NCI-H524 (cell line): ENCODE measurements around the gene CAPZA3.
"Not testable (repeated sequence)": the region's sequence is repeated elsewhere in the genome, so short reads cannot be mapped to it uniquely, and the experiment has no call there.

Experiments used
- DNase-seq, 2 experiments: peaks; one replicate each; lab custom pipeline; 2025; lab: John Stamatoyannopoulos, UW

The CAPZA3 gene, protein sequence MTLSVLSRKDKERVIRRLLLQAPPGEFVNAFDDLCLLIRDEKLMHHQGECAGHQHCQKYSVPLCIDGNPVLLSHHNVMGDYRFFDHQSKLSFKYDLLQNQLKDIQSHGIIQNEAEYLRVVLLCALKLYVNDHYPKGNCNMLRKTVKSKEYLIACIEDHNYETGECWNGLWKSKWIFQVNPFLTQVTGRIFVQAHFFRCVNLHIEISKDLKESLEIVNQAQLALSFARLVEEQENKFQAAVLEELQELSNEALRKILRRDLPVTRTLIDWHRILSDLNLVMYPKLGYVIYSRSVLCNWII

DNA sequence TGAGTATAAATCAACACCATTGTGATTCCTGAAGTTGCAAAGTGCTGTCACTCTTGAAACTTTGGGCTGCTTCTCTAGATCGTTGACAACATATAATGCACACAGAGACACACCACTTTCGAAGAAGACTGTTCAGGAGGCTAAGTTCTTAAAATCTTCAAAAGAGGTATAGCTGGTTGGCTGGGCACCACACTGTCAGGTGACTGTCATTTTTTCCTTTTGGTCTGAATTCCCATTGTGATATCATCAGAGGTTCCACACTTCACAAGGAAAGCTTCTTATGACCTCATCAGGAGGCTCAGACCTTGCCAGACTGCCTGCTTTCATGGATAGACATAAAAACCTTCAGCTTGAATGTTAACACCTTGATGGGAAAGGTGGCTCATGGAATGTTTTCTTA lies at the start of gene CAPZA3, which contains the start of gene PLCZ1:
TSS of gene CAPZA3 (plus strand) at position 301 of the 400 bp plus-strand sequence. CDS start 150 bp downstream, outside the sequence.
TSS of gene PLCZ1 (minus strand) at position 194 of the 400 bp plus-strand sequence. CDS start 641 bp downstream, outside the sequence.
- DNase-seq = no peak

DNA sequence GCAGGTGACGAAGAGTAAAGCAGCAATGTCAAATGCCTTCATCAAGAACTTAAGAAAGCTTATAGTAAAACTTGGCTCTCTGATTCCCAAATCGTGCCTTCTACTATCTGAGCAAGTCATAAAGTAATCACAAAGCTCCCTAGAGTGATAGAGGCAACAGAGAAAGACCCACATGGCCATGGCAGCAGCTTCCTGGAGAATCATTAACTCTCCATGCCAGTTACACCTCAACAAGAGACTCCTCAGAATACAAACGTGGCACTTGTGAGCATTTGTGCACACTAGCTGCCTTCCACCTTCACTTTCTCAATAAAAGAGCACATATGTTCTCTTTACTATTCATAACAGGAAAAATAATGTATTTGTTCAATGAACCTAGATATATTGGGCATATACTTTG lies 48.1 kb upstream of the CAPZA3 start:
- no peak for DNase-seq

DNA sequence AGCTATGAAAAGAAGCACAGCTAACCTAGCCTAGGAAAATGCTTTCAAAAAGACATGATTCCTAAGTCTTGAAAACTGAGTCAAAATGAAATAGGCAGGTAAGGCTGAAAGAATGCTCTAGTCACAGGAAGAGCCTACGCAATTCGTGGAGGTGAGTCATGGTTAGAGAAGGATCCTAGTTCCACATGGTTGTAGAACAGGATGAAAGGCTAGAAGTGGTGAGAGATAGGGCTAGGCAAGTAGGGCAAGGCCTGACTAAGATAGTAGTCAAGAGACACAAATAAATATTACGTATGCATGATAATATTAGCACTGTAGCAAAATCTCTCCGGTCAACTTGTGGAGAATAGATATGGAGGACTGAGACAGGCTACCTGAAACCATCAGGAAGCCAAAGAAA lies 47.3 kb upstream of the CAPZA3 start:
- no peak for DNase-seq

DNA sequence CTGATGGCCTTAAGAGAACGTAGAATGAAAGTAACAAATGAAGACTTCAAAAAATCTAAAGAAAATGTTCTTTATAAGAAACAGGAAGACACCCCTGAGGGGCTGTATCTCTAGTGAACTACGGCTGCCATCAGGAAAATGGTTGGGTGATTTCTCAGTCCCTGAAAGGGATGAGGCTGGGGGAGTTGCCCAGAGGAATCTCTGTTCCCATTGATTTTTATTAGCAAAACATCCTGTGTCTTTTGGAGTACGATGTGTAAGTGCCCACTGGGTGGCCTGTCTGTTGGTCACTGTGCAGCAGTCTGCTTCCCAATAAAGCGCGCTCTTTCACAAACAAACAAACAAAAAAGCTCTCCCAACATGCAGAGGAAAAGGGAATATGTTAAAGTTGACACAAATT lies 43.9 kb upstream of the CAPZA3 start:
- not testable (repeated sequence) for DNase-seq

DNA sequence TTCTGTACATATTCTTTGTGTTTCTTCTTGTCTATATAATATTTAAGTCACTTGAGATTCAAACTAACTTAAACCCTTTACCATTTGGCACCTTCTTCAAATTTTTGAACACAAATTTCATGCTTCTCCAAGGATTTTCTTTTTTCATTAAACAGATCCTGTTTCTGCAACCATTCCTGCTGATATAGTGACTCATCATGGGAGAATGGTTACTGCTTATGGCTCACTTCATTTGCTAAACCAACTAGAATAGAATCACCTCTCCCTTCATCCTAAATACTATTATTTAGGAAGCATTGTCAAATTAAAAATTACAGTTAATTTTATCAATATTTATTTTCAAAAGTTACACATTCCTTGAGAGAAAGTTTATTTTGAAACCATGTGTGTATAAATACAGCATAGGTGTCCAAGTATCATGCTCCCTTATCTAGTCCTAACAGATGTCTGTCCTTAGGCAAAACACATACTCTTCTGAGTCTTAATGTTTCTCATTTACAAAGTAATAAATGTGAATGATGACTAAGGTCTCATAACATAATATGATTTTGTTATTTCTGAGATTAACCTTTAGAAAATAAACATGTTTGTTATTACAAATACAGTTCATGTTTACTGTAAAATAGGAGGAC lies 40.8 kb upstream of the CAPZA3 start:
- no peak for DNase-seq

DNA sequence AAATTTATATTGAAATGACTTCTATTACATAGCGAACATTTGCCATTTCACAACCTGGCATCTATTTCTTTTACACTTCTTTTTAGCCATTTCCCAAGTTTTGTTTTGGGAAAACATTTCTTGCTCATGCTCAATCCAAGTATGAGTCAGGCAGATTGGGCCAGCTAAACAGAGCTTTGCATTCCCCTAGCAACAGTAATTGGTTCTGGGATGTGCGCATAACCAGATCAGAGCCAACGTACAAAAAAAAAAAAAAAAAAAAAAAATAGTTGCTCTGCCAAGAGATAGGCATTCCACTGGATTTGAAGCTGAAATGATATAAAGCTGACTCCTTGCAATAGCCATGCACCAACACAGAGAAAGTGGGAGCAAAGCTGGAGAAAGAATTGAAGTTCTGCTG lies 37.6 kb upstream of the CAPZA3 start:
- DNase-seq = peak in 1 of 2 experiments; percentile 2

DNA sequence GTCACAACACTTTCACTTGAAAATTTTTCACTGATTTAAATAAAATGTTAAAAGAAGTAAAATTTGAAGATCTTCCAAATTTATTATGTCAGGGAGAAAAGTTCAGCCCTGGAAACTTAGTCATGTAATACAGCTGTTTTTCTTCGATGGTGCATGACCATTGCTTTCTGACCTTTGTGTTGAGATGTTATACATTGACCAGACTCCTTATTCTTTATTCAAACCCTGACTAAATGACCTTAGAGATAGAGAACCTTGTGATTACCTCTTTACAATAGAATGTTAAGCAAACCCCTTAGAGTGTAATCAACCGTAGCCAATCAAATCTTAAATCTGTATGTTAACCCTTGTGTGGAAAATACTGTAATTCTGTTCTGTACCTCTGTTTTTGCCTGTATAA lies 34.6 kb upstream of the CAPZA3 start:
- no peak for DNase-seq

DNA sequence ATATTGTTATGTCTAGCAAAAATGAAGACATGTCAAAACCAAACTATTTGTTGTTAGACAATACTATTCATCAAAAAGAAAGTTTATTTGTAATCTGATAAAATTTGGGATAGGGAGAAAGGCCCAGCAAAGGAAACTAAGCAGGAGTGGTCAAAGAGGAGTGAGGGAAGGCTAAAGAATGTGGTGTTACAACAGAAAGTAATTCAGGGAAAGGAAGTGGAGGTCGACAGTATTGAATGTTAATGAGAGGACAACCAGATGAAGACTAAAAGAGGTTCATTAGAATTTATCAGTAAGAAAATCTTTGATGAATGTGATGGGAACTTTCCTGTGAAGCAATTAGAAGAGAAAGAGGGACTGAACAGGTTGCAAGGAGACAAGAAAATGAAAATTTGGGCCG lies 34.0 kb upstream of the CAPZA3 start:
- DNase-seq = no peak

DNA sequence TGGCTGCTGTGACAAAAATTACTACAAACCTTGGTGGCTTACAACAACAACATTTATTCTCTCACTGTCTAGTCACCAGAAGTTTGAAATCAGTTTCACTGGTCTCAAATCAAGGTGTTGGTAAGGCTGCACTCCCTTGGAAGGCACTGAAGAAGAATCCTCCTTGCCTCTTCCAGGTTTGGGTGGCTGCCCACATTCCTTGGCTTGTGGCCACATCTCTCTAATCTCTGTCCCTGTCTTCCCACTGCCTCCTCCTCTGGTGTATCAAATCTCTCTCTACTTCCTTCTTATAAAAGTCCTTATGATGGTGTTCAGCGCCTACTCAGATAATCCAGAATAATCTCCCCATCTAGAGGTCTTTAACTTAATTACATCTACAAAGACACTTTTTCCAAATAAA lies 31.1 kb upstream of the CAPZA3 start:
- DNase-seq = no peak

DNA sequence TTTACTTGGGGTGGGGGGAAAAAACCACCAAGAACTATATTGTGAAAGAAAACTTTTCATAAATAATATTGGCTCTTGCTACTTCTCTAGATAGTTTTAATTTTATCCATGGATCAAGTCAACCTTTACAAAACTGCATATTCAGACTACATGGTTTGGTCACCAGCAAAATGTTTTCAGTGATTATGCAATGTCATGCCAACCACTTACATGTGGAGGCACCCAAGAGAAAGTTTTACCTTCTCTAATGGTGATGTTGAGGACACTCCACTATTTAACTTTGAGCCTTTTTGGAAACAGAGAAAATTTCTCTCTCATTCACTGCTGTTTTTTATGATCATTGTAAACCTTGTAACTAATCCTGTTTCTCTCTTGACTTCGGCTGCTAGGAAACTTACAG lies 21.7 kb upstream of the CAPZA3 start:
- DNase-seq = no peak

DNA sequence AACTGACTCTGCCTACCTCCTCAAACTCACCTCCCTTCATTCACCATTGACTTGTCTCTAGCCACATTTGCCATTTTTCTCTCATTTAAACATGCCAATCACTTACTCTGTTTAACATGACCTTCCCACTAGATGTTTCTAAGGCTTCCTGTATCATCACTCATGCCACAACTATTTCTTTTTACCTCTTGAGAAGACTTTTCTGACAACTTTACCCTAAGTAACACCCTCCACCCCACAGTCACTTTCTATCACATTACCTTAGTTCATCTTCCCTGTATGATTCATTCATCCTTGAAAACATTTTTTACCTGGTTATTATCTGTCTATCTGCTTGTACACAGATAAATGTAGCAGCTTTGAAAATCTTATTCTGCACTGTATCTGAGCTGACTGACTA lies 19.5 kb upstream of the CAPZA3 start:
- no peak for DNase-seq

DNA sequence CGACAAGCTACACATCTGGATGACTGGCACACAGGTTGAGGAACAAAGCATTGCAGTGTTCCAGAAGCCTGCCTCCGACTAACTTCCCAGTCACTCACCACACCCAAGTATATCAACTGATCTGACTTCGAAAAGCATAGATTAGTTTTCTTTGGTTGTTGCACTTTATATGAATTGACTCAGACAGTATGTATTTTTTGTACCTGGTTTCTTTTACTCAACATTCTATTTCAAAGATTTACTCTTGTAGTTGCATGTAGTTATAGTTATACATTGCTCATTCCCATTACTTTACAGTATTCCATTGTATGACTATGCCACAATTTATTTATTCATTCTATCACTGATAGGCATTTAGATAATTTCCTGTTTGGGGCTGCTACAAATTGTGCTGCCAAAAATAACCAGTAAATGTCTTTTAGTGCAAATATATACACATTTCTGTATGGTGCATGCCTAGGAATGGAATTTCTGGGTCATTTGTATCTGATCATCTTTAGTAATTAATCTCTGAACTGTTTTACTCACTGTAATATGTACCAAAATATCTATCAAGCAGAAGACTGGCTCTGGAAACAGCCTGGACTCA lies 17.9 kb upstream of the CAPZA3 start:
- DNase-seq = no peak

DNA sequence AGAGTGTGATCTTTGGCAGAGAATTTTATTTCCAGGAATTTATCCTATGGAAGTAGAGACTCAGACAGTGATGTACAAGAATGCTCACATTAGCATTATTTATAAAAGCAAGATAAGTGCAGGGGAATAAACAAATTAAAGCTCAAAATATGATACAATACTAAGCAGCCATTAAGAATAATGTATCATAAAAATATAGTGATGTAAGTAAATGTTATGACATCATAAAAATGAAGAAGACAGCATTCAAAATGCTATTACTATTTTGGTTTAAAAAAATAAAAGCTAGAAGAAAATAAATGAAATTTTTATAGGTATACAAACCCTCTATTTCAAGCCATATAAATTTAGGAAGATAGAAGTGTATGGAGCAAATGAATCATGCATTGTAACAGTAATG lies 17.2 kb upstream of the CAPZA3 start:
- no peak for DNase-seq

DNA sequence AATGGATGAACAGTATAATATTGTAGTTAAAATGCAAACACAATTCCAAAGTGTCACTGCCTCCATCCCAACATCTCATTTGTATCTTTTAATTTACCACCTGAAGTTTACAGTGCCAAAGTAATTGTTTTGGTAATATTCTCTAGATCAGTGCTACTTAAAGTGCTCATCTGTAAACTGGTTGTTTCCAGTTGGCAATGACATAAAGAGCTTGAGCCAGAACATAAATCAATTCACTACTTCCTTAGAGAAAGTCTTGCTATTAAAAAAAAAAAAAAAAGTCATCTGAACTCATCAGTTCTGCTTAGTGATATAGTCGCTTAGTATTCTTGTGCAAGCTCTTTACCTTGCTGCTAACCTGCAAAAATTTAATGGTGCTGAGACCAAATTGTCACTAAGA lies 16.5 kb upstream of the CAPZA3 start:
- no peak for DNase-seq

DNA sequence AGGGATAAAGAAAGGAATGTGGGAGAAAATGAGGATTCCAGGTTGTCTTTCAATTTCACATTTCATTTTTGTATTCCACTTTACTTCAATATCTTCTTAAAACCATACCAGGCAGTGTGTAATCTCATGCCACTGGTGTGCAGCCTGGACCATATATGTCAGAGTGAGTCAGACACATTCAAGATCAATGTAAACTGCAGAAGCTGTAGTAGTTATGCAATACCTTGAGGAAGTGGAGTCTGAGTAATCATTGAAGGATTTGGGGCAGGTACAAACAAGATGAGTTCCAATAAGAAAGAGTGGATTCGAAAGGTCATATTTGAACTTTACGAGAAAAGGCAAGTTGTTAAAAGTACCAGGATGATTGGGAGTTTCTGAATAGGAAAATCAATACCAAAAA lies 14.2 kb upstream of the CAPZA3 start:
- DNase-seq = no peak

DNA sequence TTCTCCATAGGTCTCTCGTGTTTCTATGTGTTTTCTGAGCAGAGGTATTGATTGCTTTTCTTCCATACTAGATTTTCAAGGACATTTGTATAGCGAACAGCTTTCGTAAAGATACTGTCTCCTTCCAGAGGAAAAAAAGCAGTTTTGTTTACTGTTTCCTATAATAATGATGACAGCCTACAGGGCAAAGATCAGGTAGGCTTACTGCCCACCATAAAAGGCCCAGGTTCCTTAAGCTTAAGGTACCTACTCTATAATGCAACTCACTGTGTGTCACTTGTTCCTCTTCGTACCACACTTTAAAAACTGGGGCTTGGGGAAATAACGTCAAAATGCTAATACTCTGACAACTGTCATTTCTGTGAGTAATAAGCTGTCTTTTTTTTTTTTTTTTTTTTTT lies 6.8 kb upstream of the CAPZA3 start:
- DNase-seq = no peak

DNA sequence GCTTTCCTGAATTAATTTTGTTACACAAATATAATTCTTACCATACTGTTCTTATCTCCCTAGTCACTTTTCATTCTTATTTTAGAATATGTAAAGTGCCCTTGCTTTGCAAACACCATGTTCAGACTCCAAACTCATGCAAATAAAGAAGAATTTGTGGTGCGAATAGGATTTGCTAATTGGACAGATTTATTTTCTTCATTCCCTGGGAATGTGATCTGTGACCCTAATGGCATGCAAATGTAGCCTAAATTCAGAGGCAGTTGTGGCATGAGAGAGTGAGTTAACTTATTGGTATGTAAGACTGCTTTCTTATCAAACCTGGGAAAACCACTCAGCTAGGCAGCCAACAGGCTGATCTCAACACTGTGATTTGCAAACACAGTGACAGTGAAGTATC lies 10.0 kb downstream of the CAPZA3 start:
- no peak for DNase-seq

DNA sequence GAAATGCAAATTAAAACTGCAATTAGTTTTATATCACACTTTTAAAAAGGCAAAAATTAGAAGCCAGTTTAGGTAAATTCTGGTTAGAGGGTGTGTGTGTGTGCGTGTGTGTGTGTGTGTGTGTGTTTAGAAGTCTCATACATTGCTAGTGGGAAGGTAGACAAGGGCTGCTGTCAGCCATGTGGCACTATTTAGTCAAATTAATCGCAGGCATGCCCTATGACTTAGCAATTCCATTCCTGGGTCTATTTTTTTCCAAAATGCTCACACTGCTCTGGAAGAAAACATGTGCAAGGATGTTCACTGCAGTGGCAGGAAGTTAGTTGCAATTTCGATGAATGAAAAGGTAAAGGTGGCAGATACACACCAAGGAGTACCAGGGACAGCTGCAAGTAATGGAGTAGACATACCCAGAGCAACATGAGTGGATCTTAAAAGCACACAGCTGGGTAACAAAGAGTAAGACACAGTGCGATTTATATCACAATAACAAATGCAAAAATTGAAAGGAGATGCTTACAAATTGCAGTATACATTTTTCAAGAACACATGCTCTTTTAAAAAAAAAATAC lies 11.6 kb downstream of the CAPZA3 start:
- DNase-seq = no peak

DNA sequence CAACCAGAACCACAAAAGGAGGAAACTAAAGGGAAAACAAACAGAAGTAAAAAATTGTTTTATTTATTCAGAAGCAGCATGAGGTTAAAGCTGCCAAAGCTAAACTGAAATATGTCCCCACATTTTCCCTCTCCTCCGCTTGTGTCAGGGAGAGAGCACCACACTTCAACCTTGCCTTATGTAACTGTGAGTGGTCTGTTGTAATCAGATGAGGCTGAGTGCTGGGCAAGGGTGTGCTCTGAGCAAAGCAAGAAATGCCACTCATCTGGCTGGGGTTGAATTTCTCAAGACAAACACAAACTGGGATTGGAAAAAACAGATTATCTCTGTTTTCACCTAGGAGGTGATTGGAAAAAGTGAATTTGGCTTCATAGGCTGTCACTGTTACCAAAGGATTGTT lies 12.2 kb downstream of the CAPZA3 start:
- DNase-seq = no peak

DNA sequence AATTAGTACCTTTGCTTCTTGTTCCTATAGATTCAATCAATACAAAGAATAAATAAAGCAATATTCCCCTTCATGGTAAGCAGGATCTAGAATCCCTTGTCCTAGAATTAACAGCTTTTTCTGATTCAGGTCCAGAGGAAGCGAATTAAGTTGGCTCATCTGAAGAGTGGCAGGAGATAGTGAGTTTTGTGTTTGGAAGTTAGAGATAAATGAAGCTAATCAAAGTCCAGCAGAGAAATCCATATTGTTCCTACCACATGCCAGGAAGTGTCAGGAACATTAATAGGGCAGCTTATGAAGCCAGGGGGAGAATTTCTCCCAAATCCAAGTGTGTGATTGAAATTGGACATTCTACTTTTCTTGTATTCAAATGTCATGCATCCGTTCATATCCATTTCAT lies 13.9 kb downstream of the CAPZA3 start:
- DNase-seq = no peak

DNA sequence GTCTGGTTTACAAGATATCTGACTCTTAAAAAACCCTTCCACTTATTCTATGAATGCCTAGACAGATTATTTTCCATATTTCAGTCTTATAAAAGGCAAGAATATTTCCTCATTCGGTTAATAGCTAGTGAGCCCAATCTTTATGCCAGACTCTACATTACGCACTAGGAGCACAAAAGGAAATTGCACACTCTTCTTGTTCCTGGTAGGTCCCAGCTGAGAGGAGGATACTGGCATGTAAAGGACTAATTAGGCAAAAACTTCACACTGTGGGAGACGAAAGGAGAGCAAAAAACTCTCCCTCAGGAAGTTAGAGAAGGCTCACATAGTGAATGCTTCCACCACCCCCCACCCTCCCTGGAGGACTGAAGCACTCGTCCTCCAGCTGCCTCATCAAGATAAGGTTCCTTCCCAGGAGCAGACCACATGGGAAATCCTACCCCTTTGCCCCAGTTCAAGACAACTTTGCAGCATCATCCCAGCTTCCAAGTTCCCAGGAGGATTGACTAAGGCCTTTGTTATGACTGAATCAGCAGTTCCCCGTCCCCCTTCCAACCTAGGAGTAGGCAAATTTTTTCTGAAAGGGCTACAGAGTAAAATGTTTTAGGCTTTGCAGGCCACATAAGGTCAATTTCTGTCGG lies 14.5 kb downstream of the CAPZA3 start:
- DNase-seq = peak in 1 of 2 experiments; percentile 5

DNA sequence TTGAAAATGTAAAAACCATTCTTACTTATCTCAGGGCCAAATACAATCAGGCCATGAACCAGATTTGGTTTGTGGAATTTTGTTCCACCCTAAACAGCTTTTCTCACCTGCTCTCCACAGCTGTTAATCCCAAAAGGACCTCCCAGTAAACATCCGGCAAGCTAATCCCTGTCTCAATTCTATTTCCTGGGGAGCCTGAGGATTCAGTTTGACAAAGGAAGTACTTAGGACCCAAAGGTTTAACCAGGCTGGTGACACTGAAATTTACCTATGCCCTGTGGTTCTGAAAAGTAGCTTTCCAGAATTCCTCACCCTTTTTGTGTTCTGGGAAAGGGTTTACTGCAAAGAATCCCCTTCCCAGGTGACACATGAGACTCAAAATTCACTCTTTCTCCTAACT lies 15.0 kb downstream of the CAPZA3 start:
- peak in 1 of 2 experiments; percentile 40 for DNase-seq
